HG03442 (cell line): ENCODE results near the gene CSDE1.

Experiments used
- ATAC-seq: cut with Tn5 transposase; IDR thresholded peaks from one replicate; pipeline ENCODE4 v1.9.1; 2021; ENCODE audit warnings: mild to moderate bottlenecking, moderate library complexity; ENCODE audit not compliant: unreplicated experiment

The CSDE1 gene

DNA sequence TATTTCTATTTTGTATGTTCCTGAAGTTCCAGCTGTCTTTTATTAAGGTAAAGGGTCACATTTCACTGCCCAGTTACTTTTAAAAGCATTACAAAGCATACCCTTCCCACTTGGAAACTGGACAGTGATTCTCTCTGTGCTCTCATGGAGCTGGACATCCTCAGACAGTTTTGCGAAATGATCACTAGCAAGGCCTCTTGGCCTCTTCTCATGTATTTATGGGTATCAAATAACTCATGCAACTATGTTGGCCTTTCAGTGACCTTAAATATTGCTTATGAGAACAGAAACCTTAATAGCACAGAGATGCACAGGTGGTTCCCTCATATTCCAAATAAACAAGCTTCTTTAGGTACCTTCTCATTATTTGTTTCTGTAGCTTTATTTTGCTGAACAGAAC is 54.5 kb downstream of the CSDE1 start:
- no peak for ATAC-seq

DNA sequence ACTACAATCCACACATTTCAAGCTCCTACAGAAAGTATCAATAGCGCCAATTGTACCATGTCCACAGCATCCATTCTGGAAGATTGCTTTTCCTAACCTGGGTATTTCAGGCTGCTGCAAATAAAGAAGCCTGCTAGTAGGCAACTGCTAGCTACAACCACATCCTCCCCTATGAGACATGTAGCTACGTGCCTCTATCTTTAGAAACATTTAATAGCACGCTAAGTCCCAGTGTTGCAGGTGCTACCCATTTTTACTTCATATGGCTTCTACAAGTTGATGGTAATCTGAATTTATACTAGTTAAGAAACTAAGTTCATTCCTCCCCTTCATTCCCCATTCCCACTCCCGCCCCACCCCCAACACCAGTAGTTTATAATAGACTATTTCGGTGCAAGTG is 55.0 kb downstream of the CSDE1 start:
- peak; percentile 54 for ATAC-seq

DNA sequence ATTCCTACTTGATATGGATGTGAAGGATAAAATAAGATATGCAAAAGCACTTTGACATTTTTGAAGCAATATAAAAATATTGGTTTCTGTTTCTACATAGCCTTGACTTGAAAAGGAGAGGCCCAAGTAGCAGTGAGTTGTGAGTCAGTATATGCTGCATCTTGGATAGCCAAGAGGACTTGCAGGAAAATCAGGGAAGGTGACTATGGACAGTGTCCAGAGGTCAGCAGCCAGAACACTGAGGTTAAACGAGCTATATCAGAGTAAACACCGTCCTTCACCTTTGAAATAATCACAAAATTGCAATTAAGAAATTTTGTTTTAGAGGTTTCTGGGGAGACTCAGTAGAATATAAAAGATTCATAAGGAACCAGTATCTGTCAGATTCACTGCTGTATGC is 55.9 kb downstream of the CSDE1 start:
- ATAC-seq = no peak

DNA sequence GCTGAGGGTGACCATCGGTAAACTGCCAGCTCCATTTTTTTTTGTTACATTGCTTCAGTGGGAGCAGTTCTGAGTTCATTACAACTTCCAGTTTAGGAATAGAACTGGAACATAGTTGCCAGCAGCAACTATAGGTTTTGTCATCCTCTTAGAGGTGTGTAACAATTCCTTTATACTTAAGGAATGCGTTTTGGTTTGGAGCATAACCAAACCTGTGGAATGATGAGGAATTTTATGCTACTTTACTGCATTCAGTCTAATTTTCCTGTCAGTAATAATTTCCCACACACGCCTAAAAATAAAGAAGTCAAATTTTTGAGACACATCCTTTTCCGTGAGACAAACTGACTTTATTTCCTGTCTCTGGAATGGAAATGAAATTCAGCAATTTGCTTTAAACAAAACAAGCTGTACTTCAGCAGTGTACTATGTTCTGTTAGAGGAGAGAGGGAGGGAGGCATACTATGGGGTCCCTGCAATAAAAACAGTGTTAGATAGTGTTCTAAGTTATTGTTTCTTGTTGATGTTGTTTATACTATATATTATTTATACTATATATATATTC is 57.7 kb downstream of the CSDE1 start:
- no peak for ATAC-seq

DNA sequence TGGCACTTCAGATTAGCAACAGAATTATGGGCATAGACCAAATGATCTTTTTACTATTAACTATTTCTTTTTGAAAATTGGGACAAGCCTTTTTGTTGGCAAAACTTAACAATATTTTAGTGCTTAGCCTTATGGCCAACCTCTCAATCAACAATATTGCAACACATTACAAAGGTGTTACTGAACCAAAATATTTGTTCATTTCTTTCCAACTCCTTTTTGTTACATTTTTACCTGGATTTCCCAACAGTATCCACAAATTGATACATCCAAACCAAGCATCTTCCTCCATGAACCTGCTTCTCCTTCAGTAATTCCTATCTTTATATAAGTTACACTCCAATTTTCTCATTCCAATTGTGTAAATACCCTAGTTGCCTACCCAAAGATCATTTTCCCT is 61.0 kb downstream of the CSDE1 start:
- no peak for ATAC-seq

DNA sequence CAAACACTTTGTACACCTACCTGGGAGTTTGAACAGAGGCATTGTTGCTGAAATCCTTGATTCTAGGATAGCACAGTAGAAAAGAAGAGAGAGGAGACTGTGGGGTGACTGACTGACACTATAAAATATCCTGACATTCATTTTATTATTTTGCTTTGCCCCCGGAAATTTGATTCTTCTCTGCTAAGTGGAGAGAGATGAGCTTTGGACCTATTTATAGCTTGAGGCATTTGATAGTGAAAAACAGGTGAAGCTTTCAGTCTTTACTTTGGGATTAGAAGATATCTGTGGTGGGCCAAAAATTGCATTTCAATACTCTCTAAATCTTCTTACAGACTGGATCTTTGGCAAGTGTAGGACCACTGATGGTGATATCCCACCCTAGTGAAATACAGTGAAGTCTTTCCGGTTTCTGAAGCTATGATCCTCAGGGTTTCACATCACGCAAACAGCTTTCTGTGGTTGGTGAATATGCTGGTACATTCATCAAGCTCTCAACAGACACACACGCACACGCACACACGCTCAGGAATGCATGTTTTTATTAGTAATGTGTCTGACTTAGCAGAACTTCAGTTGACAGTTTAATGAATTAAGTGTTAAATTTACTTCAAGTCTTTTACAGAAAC is 62.2 kb downstream of the CSDE1 start, which contains the start of gene AMPD1:
Gene AMPD1, minus strand, starts transcription at position 117 of the 629 bp plus-strand sequence. Its CDS starts 75 bp downstream, at position 42.
- ATAC-seq = no peak

DNA sequence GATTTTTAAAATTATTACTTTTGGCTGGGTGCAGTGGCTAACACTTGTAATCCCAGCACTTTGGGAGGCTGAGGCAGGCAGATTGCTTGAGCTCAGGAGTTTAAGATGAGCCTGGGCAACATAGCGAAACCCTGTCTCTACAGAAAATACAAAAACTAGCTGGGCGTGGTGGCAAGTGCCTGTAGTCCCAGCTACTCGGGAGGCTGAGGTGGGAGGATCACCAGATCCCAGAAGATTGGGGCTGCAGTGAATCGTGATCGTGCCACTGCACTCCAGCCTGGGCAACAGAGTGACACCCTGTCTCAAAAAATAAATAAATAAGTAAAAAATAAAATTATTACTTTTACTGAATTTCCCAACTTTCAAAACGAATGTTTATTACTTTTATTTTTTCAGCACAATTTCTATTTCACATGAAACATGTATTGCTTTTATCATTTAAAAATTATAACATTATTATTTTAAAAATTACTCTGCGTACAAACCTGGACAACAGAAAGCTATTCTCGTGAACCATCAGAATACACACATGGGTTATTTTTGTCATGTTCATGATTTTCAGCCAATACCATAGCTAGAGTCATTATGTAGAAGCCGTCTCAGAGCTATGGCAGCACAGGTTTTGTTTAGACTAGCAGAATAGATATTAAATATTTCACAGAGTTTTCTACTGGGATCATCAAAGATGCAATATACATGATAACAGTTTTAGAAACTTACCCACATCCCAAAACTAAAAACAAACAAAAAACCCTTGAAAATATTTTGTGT is 63.1 kb downstream of the CSDE1 start:
- ATAC-seq = no peak

DNA sequence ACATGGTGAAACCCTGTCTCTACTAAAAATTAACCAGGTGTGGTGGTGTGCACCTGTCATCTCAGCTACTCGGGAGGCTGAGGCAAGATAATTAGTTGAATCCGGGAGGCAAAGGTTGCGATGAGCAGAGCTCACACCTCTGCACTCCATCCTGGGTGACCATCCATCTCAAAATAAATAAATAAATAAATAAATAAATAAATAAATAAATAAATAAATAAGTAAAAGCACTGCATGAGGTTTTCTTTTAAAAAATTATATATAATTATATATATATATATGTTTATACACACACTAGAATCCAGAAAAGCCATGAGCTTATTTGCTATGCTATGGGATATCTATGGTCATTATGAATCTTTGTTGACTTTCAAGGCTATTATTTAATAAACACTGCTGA is 64.8 kb downstream of the CSDE1 start:
- no peak for ATAC-seq

DNA sequence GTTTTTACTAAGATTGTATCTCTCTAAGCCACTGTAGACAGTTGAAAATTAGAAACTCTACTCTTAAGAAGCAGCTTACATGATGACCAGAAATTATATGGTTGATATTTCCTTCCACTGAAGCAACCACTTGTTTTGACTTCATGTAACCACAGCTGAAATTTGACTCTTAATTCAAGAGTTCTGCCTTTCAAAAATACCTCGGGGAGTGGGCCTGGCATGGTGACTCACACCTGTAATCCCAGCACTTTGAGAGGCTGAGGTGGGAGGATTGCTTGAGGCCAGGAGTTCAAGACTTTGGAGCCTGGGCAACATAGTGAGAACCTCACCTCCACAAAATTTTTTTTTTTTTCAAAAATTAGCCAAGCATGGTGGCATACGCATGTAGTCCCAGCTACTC is 66.7 kb downstream of the CSDE1 start:
- no peak for ATAC-seq

DNA sequence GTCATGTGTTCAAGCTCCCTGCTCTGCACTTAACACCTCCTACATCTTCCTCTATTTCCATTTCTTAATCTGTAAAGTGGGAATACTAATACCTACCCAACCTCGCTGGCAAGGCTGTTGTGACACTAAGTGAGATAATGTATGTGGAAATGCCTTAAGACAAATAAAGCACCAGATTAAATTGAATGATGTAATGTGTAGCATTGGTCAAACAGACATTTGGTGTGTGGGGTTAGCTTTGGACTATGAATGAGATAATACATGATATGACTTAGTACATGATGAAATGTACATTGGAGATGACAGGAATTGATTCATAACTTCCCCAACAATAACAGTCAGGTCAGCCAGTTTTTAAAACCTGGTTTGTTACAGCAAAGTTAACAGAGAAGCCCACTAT is 67.6 kb downstream of the CSDE1 start:
- ATAC-seq = no peak

DNA sequence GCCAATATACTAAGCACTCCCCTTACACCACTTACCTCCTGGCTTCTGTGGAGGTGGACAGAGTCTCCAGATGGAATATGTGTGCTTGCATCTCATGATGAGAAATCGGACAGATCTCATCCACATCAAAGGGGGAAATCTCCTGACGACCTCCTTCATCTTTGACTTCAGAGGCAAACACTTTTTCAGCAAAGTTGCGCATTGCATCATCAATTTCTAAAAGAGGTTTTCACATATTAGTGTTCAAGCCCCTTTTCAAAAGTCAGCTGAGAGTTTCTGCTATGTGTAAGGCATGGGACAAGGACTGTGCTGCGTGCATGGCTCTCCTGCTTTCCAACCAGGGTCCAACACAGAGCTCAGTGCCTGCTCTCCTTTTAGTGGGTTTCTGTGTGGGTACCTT is 69.3 kb downstream of the CSDE1 start:
- no peak for ATAC-seq

DNA sequence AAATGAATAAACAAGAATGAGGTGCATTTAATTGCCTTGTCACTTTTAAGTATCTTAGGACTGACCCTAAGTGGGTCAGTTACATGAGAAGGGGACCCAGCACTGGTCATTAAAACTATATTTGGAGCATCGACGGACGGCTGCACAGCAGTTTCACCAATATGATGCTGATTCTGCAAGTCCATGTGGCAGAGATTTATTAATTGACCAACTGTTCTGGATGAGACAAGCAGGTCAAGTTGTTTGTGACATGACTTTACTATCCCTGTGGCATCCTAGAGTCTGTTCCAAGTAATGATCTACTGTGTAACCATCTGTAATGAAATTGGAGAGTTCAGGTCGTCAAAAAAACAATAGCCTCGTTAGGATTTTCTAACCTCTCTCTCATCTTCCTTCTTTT is 71.9 kb downstream of the CSDE1 start:
- no peak for ATAC-seq

DNA sequence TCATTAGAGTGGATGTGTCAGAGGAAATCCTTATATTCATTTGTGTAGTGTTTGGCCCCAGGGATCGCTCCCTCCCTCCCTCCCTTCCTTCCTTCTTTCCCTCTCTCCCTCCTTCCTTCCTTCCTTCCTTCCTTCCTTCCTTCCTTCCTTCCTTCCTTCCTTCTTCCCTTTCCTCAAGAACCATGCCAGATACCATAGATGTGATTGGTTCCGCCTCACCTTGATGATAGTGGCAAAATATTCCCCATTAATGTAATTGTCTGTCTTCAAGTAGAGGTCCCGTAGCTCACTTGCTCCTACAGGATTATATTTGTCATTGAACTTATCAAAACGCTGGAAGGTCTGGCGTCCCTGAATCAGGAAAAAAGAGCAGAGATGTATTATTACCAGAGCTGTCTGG is 80.1 kb downstream of the CSDE1 start:
- ATAC-seq = no peak

DNA sequence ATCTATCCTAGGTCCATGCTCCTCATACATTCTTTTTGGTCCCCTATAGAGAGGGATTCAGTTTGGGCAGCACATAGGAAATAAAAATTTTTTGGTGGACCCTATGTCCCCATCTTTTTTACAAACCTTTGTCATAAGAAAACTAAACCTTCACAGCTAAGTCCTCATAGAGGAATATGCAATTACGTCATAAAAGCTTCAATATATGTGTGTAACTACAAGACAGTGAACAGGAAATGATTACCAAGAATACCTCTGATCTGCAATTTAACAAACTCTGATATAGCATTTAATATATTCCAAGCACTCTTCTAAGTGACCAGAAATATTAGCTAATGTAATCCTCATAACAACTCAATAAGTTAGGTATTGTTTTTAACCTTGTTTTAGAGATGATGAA is 81.7 kb downstream of the CSDE1 start:
- no peak for ATAC-seq

DNA sequence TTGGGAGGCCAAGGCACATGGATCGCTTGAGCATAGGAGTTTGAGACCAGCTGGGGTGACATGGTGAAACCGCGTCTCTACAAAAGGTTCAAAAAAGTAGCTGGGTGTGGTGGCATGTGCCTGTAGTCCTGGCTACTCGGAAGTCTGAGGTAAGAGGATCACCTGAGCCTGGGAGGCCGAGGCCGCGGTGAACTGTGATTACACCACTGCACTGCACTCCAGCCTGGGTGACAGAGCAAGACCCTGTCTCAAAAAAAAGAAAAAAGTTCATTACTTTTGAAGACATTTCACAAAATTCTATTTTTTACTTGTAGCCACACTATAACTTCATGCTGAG is 85.9 kb downstream of the CSDE1 start:
- ATAC-seq = no peak

DNA sequence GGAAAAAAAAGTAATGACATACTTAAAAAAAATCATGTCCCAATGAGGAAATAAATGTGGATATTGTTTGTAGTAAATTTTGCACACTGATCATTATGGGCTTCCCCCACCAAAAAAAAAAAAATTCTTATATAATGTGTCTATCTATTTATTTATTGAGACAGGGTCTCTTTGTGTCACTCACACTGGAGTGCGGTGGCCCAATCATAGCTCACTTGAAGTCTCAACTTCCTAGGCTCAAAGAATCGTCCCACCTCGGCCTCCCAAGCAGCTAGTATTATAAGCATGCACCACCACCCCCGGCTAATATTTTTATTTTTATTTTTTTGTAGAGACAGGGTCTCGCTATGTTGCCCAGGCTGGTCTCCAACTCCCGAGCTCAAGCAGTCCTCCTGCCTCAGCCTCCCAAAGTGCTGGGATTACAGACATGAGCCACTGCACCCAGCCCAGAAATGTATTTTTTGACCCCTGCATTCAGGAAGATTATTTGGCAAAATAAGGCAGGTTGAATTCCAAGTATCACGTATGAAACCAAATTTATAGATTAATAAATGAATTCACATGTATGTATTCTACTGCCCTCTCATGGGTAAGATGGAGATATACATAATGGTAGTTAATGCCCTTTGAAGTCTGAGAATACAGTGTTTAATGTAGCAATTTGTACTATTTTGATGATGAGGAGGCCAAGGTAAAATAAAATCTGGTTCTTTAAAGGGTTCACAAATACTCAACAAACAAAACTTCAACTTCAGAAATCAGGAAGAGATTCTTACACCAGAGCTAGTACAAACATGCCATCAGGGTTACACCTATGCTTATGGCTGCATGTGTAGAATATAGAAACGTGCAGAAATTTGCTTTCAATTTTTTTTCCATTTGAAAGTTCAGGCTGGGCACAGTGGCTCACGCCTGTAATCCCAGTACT is 86.5 kb downstream of the CSDE1 start:
- no peak for ATAC-seq

DNA sequence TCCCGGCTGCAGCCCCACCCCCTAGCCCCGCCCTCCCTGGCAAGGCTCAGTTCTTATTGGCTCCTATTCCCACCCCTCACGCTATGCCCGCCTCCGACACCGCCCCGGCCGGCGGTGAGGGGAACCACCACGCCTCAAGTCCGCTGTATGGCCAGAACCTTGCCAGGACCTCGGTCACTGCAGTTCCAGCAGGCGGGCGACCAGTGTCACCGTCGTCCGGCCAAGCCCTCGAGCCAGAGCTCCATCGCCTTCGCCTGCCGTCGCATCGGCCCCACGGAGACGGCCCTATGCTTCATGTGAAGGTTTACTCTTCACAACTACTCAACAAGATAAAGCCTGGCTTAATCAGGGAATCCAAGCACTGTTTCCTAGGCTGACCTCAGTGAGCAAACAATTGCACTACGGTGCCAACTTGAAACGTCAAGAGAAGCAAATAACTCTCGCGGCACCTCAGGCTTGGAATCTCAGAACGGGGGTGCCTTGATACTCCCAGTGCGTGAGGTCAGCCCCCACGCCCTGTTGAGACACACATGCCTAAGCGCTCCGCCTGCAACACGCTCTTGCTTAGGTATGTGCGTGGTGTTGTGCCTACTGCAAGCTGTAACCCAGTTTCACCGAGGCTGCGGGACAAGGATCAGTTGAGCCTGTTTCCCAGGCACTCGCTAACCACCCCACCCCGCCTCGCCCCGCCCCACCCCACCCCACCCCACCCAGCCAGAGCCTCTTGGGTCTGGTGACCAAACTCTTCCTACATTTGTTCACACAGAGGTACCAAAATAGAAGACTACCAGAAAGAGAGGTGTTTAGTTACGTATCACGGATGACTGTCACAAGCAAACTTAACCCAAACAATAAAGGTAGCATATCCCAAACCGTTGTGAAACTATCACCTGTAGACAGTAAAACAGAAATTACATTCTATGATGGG is 87.4 kb downstream of the CSDE1 start:
- peak; percentile 97 for ATAC-seq

DNA sequence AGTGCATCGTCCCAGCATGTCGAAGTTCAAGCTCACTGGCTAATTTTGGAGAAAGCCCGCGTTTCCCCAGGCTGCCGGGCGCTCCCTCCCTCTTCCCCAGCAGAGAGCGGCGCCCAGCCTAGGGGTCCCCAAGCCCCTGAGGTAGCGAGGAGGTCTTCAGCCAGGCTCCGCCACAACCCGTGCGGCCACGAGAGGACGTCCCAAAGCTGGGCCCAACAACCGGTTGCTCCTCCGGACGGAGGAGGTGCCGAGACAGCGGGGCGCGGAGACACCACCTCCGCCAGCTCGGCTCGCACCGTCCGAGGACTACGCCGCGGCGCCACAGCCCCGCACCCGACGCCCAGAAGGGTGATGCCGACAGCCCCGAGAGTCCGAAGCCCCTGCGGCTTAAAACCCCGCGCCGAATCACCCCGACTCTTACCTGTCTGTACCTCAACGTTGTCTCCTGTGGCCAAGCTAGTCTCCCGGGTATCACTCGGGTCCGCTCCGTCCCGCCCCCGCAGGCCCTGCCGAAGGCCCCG is 88.2 kb downstream of the CSDE1 start, which contains the start of gene DENND2C:
Gene DENND2C, minus strand, starts transcription at position 488 of the 521 bp plus-strand sequence. CDS start 44,065 bp downstream, outside the sequence.
- ATAC-seq = peak; percentile 45

DNA sequence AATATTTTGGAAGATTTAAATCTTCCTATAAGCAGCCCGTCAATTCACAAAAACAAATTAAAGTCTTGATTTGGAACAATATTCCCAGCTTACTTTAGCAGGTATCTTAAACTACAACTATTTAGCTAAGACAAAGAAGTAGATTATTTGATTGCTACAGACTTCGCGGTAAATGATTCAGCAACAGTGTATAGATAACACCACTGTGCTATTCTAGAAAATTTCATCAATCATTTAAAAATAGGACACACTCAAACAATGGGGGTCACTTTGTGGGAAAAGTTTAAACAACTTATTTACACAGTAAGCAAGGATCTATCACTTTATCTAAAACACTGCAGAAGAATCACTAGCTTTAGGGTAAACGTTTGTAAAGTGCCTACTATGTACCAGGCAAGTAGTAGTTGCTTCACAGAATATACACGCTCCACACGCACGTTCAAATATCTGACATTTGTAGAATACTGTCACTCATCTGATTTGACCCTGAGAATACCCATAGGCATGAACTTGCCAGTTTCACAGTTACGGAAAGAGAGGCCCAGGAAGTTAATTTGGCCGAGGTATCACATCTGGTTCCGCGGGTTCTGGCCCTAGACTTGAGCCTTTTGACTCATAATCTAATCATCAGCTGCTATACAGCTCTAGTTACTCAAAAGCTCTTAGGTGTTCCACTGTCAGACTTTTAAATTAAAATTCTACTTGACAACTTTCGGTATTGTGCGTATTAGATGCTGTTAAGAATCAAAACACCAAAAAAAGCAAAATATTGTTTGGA is 88.8 kb downstream of the CSDE1 start:
- ATAC-seq = no peak
